HG02852 (cell line): ENCODE data around the gene MID1.
A peak's percentile ranks its signal among the peaks of the same experiment; 100 is the strongest.
"Not testable (repeated sequence)": the region's sequence is repeated elsewhere in the genome, so short reads cannot be mapped to it uniquely, and the experiment has no call there.

Experiments
- ATAC-seq: cut with Tn5 transposase; IDR thresholded peaks from one replicate; pipeline ENCODE4 v1.9.1; 2021; ENCODE audit warnings: mild to moderate bottlenecking, moderate library complexity; ENCODE audit not compliant: unreplicated experiment

The MID1 gene

GRCh38 chrX:10618961-10619360 lies 1.4 kb downstream of the MID1 start:
- no peak for ATAC-seq

GRCh38 chrX:10617999-10618351 lies 2.4 kb downstream of the MID1 start:
- ATAC-seq, result no peak

DNA sequence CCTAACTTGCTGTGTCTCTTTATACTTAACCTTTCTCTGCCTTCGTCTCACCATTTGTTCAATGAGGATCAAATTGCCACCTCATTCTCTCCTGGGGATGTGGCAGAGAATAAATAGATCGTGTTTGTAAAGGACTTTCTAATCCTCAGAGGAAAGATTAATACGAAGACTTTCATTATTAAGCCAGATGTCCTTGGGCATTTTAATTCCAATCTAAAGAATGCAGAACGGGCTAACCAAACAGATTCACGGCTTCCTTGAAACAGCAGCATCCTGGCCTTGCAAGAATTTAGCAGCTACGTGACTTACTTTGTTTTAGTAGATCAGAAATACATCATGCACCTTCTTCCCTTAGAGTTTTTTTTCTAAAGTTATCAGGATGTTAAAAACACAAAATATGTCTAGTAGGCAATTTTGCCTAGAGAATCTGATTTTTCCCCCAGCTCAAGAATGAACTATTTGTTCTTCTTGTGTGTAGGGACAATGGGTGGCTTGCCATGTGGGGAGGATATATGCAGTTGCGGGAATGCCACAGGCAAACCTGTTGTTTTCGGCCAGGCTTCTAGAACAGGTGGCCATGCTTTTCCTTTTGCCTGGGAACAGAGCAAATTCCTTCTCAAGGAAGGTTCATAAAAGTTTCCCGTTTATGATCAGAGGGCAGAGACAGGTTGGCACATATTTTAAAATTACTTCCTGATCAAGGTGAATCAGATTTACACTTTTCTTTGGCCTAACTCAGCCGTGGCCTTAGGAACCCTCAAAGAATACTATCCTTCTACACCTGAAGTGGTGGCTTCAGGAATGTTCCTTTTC lies 3.0 kb downstream of the MID1 start:
- no peak for ATAC-seq

DNA sequence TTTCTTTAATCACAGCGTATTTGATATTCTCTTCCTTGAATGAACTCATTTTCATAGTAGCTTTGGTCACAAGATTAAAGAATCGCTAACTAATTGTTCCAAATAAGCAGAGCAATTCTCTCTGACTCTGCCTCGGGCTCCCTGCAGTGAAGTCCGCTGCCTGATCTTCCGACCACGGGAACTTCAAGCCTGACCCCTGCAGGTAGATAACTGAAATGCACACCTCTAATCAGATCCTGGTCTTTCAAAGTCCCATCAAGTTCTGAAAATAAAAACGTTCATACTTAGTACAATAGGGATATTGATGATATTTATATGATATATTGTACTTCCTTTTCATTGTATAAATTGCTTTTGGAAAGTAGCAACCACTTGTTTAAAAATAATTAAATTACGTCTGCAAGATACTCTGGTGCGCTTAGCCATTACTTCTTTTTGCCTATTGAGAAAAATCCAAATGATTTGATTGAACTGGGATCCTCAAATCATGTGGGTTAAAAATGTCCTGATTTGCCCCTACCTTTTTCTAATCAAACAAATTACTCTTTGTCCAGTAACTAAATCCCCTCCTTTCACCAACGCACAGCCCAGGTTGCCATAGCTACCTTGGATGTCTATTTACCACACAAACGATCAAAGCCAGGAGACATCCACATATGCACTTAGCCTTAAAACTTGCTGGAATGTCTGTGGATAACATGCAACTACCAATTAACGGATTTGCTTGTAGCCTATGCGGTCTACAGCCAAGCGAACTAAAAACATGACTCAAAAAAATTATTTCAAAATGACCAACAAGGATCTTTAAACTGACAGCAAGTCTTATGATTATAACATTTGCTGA lies 4.2 kb downstream of the MID1 start:
- peak; percentile 79 for ATAC-seq

DNA sequence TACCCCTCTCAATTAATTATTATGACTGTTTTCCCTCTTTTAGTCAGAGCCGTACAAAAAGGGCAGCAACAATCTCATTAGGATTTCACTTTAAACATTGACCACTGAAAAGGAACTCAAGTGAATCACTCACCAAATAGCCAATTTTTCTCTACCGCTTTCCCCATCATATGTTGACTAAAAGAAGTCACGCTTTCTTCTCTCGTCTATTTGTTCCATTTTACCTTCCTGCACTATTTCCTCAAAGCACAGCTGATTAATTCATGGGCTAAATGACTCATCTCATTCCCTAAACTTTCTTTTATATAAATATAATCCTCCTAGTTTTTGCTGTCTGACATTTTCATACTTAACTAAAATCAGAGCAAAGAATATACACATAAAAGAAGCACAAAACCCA lies 8.2 kb downstream of the MID1 start:
- ATAC-seq, result no peak

GRCh38 chrX:10611441-10612090 lies 8.8 kb downstream of the MID1 start:
- ATAC-seq, result no peak

GRCh38 chrX:10608099-10608498 lies 12.3 kb downstream of the MID1 start:
- ATAC-seq, result no peak

DNA sequence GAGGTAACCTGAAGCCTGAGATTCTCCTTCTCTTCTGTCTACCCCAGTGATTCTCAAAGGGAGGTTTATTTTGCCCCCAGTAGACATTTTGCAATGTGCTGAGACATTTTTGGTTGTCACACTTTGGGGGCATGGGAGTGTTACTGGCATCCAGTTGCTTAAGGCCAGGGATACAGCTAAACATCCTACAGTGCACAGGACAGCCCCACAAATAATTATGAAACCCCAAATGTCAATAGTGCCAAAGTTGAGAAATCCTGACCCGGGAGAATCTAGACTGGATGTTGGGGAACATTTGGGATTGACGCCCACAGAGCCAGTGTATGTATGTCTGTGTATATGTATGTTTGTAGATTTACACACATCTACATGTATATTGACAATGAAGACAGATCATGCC lies 13.2 kb downstream of the MID1 start:
- ATAC-seq, result no peak

DNA sequence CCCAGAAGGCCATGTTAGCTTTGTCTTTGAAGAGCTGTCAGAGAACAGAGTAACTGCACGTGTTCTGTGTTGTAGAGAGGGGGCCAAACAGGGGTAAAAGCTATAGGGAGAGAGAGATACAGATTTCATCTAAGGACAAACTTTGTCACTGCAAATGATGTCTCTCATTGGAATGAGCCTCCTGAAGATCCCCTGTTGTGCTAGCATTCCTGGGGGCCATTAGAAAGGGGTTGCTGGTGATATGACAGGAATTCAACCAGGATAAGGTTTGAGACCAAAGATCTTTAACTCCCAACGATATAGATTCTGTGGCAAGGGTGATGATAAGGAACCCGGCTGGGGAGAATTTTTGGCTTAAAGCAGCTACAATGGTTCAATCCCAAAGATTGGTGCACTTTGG lies 16.8 kb downstream of the MID1 start:
- ATAC-seq, result no peak

- ATAC-seq, result no peak
Measured at GRCh38 chrX:10602646-10603045, 17.7 kb downstream of the MID1 start.

GRCh38 chrX:10600479-10600878 lies 19.9 kb downstream of the MID1 start:
- ATAC-seq, result no peak

DNA sequence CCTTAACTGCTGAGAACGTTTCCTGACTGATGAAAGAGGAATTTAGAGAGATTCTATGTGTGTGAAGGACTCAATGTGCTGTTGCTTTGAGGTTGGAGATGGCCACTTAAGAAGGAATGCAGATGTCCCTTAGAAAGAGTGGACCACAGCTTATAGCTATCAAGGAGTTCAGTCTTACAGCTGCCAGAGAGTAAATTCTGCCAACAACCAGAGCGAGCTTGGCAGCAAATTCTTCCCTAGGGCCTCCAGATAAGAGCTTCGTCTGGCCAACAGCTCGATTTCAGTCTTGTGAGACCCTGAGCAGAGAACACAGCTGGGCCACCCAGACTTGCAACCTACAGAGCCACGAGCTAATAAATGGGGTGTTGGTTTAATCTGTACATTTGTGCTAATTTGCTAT lies 21.8 kb downstream of the MID1 start:
- no peak for ATAC-seq

GRCh38 chrX:10597871-10598270 lies 22.5 kb downstream of the MID1 start:
- ATAC-seq, result no peak

DNA sequence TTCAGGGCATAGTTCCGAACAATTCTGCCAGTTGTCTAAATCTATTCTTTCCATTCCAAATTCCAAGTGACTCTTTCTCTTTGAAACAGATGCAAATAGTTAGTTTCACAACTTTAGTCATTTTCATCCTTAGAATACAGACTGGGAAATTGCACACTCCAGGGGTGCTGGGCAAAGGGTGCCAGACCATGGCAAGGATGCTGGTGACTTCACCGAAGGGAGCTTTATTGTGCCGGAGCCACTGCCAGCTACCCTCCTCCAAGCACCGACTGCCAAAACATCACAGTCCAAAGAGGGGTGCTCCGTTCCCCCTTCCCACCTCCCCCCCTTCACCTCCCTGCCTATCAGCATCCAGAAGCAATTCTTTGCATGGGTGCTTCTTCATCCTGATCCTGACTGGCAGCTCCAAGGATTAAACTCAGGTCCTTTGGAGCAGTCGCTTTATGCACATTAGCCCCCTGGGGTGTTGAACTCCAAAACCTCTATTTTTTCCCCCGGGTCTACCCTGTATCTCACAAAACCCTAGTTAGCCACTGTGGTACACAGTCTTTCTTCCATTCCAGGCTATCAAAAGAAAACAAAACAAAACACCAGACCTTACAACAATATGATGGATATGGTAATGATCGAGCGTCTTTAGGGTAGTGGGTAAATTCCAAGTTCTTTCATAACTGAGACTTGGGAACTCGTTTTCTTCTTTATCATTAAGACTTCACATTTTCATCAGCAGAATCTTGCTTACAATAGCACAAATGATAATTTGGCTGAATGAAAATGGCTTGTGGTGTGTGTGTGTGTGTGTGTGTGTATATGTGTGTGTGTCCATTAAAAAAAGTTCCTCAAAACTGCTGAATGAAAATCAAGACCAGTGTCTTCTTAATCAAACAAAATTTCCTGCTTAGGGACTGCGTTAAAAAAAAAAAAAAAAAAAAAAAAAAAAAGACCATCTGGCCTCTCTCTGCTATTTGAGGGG lies 28.7 kb downstream of the MID1 start:
- ATAC-seq, result no peak

GRCh38 chrX:10589787-10590186 lies 30.6 kb downstream of the MID1 start:
- not testable (repeated sequence) for ATAC-seq

DNA sequence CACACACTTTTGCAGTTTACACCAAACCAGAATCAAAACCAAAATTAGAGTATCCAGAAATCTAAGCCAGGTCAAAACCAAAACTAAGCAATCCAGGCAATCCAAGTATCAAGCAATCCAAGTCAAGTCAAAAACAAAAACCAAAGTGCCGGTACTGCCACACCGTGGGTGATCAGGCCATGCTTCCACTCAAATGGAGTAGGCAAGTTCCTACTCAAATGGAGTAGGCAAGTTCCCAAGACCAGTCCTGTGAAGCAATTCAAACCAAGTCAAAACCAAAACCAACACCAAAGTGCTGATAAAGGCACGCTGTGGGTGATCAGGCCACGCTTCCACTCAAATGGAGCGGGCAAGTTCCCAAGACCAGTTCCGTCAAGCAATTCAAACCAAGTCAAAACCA lies 31.3 kb downstream of the MID1 start:
- ATAC-seq, result no peak

DNA sequence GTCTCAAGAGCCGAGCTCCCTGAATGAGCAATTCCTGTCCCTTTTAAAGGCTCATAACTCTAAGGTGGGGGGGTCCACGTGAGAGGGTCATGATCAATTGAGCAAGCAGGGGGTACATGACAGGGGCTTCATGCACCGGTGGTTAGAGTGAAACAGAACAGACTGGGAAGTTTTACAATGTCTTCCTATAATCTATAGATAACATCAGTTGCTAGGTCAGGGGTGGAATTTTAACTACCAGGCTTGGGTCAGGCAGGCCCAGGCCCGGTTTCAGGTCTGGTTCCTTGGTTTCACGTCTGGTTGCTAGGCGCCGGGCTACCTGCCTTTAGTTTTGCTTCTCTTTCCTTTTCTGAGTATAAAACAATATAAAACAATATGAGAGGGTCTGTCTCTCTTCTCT lies 35.5 kb downstream of the MID1 start:
- not testable (repeated sequence) for ATAC-seq

GRCh38 chrX:10582945-10583344 lies 37.4 kb downstream of the MID1 start:
- no peak for ATAC-seq

DNA sequence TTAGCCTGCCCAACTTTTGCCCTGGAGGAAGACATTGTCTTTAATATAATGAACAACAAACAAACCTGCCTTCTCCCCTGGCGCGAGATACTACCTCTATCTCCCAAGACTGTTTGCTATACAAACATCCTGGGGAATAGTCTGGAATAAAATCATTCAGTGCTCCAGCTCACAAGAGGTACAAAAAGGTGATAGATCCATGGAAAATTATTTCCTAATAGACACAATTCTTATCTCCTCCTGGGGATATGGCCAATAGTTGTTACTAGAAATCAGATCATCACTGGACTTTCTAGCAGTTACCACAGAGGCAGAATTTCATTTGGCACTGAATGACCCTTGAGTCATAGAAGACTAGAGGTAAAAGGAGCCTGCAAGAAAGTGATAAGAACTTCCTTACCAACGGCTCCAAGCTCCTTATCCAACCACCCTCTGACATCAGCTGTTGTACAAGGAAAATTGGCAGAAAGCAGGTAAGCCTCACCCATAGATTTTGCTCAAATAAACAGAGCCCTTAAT lies 38.1 kb downstream of the MID1 start:
- no peak for ATAC-seq
